Measurements from ENCODE around the gene CCSER2. TPM values are rescaled to one million over a fixed set of nuclear protein-coding genes. Genes with fewer than 3 reads are reported as not detected.

Gene CCSER2
- total RNA-seq, 4 donors from 2014 or later, result 50.1 to 71.0 (median 58.4) TPM

DNA sequence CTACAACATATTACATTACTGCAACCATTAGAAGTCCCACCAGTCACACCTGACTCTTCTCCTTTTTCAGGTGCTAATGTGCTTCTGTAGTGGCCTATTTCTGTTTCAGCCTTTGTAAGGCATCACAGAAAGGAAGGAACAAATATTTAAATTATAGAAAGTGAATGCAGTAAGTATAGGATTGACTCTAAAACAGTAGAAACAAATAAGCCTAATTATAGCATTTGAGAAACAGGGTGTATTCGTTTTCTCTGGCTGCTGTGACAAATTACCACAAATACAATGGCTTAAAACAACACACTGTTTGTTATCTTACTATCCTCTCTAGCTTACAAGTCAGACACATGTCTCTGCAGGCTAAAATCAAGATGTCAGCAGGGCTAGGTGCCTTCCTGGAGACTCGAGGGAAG is 69.4 kb downstream of the CCSER2 start:
- no peak overlapping the region for H3K4me3 ChIP-seq (replicated peaks in 1 of 3)
- H3K27ac ChIP-seq, result no peak overlapping the region
- WGBS, 2 donors, result 54 to 60% methylated on average over 2 of the region's 2 CpGs
- peaks cover 5 to 9% of the 10 kb centered on the region in 2 donors for H3K4me1 ChIP-seq
- no peaks in the 10 kb centered on the region for H3K9me3 ChIP-seq
- DNase-seq, result no peak
- no peaks in the 10 kb centered on the region for H3K36me3 ChIP-seq
- H3K27me3 ChIP-seq, result no peaks in the 10 kb centered on the region
- no peak for TF ChIP-seq POLR2A (IDR thresholded peaks at IDR 0.05)
- TF ChIP-seq, protein P1, sequence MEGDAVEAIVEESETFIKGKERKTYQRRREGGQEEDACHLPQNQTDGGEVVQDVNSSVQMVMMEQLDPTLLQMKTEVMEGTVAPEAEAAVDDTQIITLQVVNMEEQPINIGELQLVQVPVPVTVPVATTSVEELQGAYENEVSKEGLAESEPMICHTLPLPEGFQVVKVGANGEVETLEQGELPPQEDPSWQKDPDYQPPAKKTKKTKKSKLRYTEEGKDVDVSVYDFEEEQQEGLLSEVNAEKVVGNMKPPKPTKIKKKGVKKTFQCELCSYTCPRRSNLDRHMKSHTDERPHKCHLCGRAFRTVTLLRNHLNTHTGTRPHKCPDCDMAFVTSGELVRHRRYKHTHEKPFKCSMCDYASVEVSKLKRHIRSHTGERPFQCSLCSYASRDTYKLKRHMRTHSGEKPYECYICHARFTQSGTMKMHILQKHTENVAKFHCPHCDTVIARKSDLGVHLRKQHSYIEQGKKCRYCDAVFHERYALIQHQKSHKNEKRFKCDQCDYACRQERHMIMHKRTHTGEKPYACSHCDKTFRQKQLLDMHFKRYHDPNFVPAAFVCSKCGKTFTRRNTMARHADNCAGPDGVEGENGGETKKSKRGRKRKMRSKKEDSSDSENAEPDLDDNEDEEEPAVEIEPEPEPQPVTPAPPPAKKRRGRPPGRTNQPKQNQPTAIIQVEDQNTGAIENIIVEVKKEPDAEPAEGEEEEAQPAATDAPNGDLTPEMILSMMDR (IDR thresholded peaks at IDR 0.05), result no peak
- intact Hi-C loops (cut with DNase I), result no loop called here

GRCh38 chr10:84398696-84399095 is 70.3 kb downstream of the CCSER2 start:
- H3K27ac ChIP-seq, result no peak overlapping the region
- peaks cover 5 to 9% of the 10 kb centered on the region in 2 donors for H3K4me1 ChIP-seq
- no peaks in the 10 kb centered on the region for H3K9me3 ChIP-seq
- intact Hi-C loops (cut with DNase I), result no loop called here
- TF ChIP-seq, protein P1 (IDR thresholded peaks at IDR 0.05), result no peak
- no peak for TF ChIP-seq POLR2A (IDR thresholded peaks at IDR 0.05)
- no peaks in the 10 kb centered on the region for H3K27me3 ChIP-seq
- DNase-seq, result no peak
- no peak overlapping the region for H3K4me3 ChIP-seq (replicated peaks in 1 of 3)
- no peaks in the 10 kb centered on the region for H3K36me3 ChIP-seq

DNA sequence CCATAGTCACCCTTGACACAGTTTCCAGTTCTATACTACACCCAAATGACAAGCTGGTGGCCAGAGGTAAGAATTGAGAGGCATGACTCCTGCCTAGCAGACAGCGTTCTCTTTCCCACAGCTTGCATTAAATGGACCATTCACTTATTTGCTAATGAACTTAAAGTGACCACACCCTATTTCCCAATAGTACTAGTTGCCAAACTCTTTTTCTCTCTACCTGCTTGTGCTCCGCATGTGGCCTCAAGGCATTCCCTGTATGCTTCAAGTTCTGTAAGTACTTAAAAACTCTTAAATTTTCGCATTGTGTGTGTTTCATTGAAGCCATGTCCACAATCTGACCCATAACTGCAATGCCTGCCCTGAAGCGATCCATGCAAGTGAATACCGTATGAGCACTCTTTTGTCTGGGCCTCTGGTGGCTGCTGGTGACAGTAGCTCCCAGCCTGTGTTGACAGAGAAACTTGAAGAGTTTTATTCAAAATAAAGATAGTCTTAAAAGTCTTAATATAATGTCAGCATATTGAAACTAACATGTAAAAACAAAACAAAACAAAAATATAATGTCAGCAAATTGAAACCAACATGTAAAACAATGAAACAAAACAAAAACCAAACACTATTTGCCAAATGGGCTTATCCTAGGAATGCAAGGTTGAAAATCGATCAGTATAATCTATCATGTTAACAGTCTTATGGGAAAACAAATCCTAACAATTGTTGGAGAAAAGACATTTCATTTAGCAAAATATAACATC is 73.6 kb downstream of the CCSER2 start:
- no peaks in the 10 kb centered on the region for H3K27me3 ChIP-seq
- 87 to 89% methylated on average over 6 of the region's 6 CpGs for WGBS, 2 donors
- H3K9me3 ChIP-seq, result no peaks in the 10 kb centered on the region
- TF ChIP-seq POLR2A (IDR thresholded peaks at IDR 0.05), result no peak
- TF ChIP-seq, protein P1 (IDR thresholded peaks at IDR 0.05), result no peak
- DNase-seq, result no peak
- H3K4me3 ChIP-seq (replicated peaks in 1 of 3), result no peak overlapping the region
- H3K27ac ChIP-seq, result no peak overlapping the region
- H3K4me1 ChIP-seq, result peaks cover 5 to 9% of the 10 kb centered on the region in 2 donors
- intact Hi-C loops (cut with DNase I), result no loop called here
- no peaks in the 10 kb centered on the region for H3K36me3 ChIP-seq

- no peak overlapping the region for H3K27ac ChIP-seq
- no peaks in the 10 kb centered on the region for H3K27me3 ChIP-seq
- DNase-seq, result no peak
- intact Hi-C loops (cut with DNase I), result no loop called here
- WGBS, 2 donors, result 97 to 100% methylated on average over 1 of the region's 1 CpG
- peaks cover 8 to 9% of the 10 kb centered on the region in 2 donors for H3K4me1 ChIP-seq
- H3K9me3 ChIP-seq, result no peaks in the 10 kb centered on the region
- no peak overlapping the region for H3K4me3 ChIP-seq (replicated peaks in 1 of 3)
- no peak for TF ChIP-seq POLR2A (IDR thresholded peaks at IDR 0.05)
- TF ChIP-seq, protein P1 (IDR thresholded peaks at IDR 0.05), result no peak
- no peaks in the 10 kb centered on the region for H3K36me3 ChIP-seq
Observed at GRCh38 chr10:84404783-84405182, 76.4 kb downstream of the CCSER2 start.

DNA sequence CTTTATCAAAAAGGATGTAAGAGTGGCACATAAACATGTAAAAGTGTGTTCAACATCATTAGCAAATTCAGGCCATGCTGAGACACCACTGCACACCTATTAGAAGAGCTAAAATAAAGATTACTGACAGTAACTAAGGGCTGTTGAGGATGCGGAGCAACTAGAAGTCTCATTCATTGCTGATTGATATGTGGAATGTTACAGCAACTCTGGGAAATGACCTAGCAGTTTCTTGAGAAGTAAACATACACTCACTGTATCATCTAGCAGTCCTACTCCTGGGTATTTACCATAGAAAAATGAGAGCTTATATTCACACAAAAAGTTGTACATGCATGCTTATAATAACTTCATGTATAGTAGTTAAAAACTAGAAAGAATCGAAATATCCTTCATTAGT is 77.3 kb downstream of the CCSER2 start:
- Histone ChIP-seq H3K4me3 (replicated peaks in 1 of 3) (no peak overlapping the region), H3K9me3 (no peaks in the 10 kb centered on the region), H3K27ac (no peak overlapping the region), H3K36me3 (no peaks in the 10 kb centered on the region), H3K4me1 (peaks cover 8 to 9% of the 10 kb centered on the region in 2 donors), H3K27me3 (no peaks in the 10 kb centered on the region)
- 95 to 96% methylated on average over 2 of the region's 2 CpGs for WGBS, 2 donors
- DNase-seq, result no peak
- intact Hi-C loops (cut with DNase I), result no loop called here
- TF ChIP-seq POLR2A (IDR thresholded peaks at IDR 0.05), result no peak
- TF ChIP-seq, protein P1 (IDR thresholded peaks at IDR 0.05), result no peak

Measured in thyroid gland (tissue), 4 donors.